ENCODE data around the gene MMP27. TPM values are rescaled to one million over a fixed set of nuclear protein-coding genes. Genes with fewer than 3 reads are reported as not detected.
"Not testable (repeated sequence)": the region's sequence is repeated elsewhere in the genome, so short reads cannot be mapped to it uniquely, and the experiment has no call there.

The MMP27 gene
- not detected for total RNA-seq

DNA sequence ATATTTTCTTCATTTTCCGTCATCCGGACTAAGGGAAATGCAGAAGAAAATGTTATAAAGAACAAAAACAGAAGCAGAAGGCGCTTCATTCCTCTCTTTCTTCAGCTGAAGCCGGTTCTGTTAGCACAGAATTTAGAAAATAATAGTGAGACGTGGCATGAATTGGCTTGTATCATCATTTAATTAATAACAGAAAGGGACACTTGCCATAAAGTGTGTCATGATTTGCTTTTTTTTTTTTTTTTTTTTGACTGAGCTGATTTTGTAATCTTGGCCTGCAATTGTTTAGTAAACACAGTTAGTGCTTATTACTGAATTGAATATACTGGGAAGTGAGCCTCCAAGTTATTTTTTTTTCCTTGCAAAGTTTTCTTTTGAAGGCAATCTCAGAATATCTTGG is at the start of gene MMP27:
MMP27 (minus strand) TSS at position 144 of the 400 bp plus-strand sequence; CDS start at position 89, 55 bp downstream.
- DNase-seq (ENCODE audit: low spot score) = no peak
- ATAC-seq = no peak

DNA sequence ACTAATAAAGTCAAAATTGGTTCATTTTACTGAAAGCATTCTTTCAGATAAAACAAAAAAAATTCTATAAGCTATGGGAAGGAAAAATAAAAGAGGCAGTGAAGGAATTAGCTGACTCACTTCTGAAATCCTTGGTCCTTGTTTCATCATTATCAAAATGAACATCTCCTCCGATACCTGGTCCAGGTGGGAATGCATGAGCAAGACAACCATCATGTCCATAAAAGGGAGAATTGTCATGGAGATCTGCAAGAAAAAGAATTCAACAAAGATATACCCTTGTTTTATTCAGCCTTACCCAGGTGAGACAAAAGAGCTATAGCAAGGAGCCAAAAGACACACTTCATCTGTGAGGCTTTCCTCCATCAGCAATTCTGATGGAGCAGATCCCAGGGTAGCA is 47.7 kb upstream of the MMP27 start:
- ATAC-seq (no peak), DNase-seq (ENCODE audit: low spot score) (no peak)

- no peak for DNase-seq (ENCODE audit: low spot score)
- ATAC-seq = no peak
These were observed 46.1 kb upstream of the MMP27 start for GRCh38 chr11:102751673-102752072.

- ATAC-seq (no peak), DNase-seq (ENCODE audit: low spot score) (no peak)
These were observed 43.6 kb upstream of the MMP27 start for GRCh38 chr11:102749101-102749722.

DNA sequence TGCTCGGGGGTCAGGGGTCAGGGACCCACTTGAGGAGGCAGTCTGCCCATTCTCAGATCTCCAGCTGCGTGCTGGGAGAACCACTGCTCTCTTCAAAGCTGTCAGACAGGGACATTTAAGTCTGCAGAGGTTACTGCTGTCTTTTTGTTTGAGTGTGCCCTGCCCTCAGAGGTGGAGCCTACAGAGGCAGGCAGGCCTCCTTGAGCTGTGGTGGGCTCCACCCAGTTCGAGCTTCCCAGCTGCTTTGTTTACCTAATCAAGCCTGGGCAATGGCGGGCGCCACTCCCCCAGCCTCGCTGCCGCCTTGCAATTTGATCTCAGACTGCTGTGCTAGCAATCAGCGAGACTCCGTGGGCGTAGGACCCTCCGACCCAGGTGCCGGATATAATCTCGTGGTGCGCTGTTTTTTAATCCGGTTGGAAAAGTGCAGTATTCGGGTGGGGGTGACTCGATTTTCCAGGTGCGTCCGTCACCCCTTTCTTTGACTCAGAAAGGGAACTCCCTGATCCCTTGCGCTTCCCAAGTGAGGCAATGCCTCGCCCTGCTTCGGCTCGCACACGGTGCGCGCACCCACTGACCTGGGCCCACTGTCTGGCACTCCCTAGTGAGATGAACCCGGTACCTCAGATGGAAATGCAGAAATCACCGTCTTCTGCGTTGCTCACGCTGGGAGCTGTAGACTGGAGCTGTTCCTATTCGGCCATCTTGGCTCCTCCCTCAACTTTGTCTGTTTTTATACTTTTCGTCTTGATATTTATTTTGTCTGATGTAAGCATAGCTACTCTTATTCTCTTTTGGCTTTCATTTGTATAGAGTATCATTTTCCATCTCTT is 41.4 kb upstream of the MMP27 start:
- DNase-seq (ENCODE audit: low spot score); ATAC-seq: not testable (repeated sequence)

DNA sequence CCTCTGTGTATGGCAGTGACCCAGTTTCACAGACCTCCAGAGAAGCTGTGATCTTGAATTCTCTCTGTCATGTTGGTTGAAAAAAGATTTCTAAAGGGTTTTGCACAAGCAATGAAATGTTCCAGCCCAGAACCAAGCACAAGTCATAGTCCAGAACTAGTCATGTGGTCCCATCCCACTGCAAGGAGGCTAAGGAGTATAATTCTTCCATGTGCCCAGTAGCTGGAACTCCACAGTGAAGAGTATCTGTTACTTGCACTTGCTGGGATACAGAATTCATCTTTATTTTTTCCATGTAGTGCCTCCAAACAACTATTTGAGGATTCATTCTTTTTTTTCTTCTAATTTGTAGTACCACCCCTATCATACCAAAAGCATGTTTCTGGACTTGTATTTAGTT is 29.1 kb upstream of the MMP27 start:
- no peak for DNase-seq (ENCODE audit: low spot score)
- no peak for ATAC-seq

- ATAC-seq (peak; percentile 93), DNase-seq (ENCODE audit: low spot score) (peak; percentile 53)
These were observed 27.8 kb upstream of the MMP27 start for GRCh38 chr11:102733232-102733875.

GRCh38 chr11:102730944-102731343 is 25.4 kb upstream of the MMP27 start:
- not testable (repeated sequence) for ATAC-seq; DNase-seq (ENCODE audit: low spot score)

- ATAC-seq = no peak
- DNase-seq (ENCODE audit: low spot score) = no peak
These were observed 24.6 kb upstream of the MMP27 start for GRCh38 chr11:102729849-102730815.

GRCh38 chr11:102727890-102728289 is 22.3 kb upstream of the MMP27 start:
- ATAC-seq = no peak

GRCh38 chr11:102724904-102725500 is 19.4 kb upstream of the MMP27 start, which contains the start of gene MMP8:
MMP8 (minus strand) TSS chr11:102724954; CDS start chr11:102724855, 99 bp downstream.
- DNase-seq (ENCODE audit: low spot score) = no peak

More at GRCh38 chr11:102727890-102728289, 22.3 kb upstream of the MMP27 start:
- no peak for DNase-seq (ENCODE audit: low spot score)

GRCh38 chr11:102722821-102723220 is 17.3 kb upstream of the MMP27 start:
- ATAC-seq = no peak
- DNase-seq (ENCODE audit: low spot score) = no peak

More at GRCh38 chr11:102724904-102725500, 19.4 kb upstream of the MMP27 start, which contains the start of gene MMP8:
- ATAC-seq = no peak

DNA sequence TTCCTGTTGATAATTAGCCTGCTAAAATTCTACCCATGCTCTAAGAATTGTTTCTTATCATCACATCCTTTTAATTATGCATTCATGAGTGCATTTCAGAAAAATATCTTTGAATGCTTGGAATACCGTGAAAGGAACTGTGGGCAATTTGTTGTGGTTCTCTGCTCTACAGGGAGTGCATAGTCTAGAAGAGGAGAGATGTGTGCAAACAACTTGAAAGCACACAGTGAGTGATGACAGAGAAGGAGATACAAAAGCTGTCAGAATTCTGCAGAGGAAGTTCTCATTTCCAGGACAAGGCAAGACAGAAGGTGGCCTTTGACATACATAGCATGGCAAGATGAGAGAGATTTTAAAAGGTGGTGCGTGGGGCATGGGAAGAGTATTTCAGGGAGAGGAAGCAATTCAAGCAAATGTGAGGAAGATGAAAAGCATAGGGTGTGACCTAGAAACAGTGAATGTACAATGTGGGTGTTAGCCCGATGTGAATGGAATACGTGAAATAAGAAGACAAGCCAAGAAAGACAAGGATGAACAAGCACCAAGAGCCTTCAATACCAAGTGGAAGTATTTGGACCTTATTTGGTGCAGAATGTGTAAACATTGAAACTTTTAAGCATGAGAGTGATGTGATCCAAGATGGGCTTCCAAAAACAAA is 14.2 kb upstream of the MMP27 start:
- ATAC-seq (no peak), DNase-seq (ENCODE audit: low spot score) (no peak)

- ATAC-seq (no peak), DNase-seq (ENCODE audit: low spot score) (no peak)
These were observed 11.7 kb upstream of the MMP27 start for GRCh38 chr11:102717280-102717679.

DNA sequence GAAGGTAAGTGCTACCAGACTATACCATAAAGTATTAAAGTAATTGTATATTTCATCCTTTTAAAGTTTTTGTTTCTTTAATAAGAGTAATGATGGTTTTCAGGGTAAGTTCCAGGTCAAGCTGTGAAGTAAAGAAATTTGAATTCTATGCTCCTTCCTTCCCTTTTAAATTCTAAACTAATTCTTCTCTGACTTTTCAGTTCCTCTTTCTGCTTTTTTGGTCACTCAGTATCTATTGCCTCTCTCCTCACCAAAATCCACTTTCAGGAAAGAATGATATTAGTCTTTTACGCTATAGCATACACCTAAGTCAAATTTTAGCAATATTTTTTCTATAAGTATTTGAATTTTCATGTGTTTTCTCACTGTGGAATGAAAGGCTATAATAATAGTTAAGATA is 11.0 kb upstream of the MMP27 start:
- ATAC-seq (no peak), DNase-seq (ENCODE audit: low spot score) (no peak)

DNA sequence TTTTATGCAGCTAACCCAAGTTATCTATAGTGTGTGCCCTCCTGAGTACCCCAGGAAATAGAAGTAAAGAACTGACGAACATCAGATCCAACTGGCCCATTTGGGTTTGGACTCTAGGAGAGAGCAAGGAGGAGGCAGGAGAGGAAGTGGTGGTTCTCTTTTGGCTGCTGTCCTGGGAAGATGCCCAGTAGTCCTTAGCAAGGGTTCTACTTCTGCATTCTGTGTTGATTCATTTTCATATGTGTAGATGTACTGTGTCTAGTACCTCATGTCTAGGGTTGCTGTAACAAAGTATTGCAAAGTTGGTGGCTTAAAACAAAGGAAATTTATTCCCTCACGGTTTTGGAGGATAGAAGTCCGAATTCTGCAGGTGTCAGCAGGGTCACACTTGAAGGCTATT is 6.6 kb upstream of the MMP27 start:
- peak; percentile 37 for ATAC-seq
- no peak for DNase-seq (ENCODE audit: low spot score)

DNA sequence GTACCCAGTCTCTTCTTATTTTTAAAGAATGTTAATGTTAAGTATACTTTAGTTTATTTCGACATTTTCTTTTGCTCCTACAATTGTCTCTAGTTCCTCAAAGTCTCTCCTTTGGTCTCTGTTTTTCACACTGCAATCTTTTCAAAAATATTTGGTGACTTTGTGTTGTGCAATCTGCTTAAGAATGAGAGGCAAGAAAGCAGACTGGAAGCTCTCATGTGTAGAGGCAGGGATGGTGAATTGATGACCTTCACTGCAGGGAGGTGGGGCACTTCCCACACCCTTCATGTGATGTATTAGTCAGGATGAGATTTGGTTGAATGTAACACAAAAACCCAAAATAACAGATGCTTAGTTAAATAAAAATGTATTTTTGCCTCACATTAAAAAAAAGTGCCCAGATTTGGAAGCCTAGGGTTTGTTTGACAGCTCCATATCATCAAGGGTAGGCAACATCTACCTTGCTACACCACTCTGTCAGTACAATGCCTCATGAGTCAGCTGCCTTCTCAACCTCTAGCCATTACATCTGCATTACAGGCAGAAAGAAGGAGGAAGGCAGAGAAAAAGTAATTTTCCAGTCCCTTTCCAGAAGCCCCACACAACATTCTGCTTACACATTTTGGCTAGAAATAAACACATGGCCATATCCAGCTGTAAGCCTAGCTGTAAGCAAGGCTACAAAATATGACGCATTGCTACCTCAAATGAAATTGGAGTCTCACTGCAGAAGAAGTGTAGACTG is 3.8 kb upstream of the MMP27 start:
- ATAC-seq = no peak
- no peak for DNase-seq (ENCODE audit: low spot score)

- DNase-seq (ENCODE audit: low spot score) (no peak), ATAC-seq (no peak)
These were observed 3.1 kb upstream of the MMP27 start for GRCh38 chr11:102708654-102709053.

- ATAC-seq = no peak
- no peak for DNase-seq (ENCODE audit: low spot score)
These were observed 728 bp downstream of the MMP27 start for GRCh38 chr11:102704841-102705240.
